GM10847 (cell line): ENCODE data around the gene KRT39.

Experiments used
- POLR2A ChIP-seq: IDR thresholded peaks from 2 replicates; pipeline ENCODE4 v1.6.1; 2011; ENCODE audit not compliant: insufficient read length; ENCODE audit errors: extremely low read depth

The KRT39 gene

GRCh38 chr17:40958086-40958953 lies 8.4 kb downstream of the KRT39 start:
- TF ChIP-seq POLR2A, result no peak

DNA sequence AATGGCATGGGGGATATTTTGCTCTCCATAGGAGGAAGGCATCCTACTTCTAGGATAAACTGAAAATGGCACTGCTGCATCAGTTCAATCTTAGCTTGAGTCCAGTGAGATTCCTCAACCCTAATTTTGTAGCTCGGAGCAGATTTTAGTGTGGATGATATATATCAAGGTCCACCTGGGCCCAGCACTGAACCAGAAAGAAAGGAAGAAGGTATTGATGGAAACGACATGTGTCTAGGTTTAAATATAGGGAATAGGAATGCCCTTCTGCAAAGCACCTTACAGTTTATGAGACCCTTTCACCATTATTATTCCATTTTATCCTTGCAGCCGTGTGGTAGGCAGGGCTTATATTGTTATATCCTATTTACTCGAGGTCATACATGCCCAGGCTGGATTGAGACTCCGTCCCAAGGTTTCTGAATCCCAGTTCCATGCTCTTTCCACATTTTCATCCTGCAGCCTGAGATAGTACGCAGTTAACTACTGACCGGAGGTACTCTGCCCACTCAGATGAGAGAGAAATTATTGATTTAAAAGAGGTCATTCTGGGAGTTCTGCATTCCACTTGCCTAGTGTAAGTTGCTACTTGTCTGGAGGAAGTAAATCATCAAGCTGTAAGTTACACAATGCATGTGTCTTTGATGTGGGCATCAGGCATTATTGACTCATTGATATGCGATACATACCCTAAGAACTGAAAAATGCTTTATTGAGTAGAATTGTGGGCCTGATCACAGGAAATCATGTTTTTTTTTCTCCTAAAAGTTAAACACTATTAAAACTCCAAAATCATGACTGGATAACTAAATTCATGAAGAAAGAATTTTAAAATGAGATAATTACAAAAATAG lies 10.1 kb downstream of the KRT39 start:
- TF ChIP-seq POLR2A, result no peak

GRCh38 chr17:40953881-40954280 lies 12.9 kb downstream of the KRT39 start:
- TF ChIP-seq POLR2A, result no peak

DNA sequence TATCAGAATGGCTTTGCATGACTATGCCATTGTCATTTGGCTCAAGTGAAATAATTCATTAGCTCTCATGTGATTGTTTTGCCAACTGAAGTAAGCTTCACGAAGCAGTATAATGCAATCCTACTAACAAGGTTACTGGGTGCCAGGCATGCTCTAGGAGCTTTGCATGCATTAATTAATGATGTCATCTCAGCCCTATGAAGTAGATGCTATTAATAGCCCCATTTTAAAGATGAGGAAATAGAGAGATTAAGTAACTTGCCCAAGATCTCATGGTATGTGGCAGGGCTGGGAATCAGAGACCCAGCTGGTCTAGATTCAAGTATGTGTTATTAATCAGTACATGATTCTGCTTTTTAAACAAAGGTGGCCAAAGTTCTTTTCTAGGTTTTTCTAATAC lies 14.1 kb downstream of the KRT39 start:
- no peak for TF ChIP-seq POLR2A

DNA sequence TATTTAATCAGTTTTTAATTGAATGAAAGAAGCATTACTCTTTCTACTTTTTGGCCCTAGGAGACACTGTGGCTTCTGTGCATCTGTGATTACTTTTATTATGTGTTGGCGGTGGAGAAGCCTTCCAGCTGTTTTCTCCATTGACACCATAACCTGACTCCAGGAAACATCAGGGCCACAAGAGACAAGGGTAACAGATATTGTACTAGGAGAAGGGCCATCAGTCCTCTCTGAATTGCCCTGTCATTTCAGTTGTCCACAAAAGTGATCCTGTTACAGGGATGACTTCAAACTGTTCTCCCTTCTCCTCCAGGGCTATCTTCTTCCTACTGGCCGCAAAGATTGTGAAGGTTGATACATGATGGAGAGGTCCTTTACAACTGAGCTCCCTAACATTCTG lies 14.6 kb downstream of the KRT39 start:
- no peak for TF ChIP-seq POLR2A

DNA sequence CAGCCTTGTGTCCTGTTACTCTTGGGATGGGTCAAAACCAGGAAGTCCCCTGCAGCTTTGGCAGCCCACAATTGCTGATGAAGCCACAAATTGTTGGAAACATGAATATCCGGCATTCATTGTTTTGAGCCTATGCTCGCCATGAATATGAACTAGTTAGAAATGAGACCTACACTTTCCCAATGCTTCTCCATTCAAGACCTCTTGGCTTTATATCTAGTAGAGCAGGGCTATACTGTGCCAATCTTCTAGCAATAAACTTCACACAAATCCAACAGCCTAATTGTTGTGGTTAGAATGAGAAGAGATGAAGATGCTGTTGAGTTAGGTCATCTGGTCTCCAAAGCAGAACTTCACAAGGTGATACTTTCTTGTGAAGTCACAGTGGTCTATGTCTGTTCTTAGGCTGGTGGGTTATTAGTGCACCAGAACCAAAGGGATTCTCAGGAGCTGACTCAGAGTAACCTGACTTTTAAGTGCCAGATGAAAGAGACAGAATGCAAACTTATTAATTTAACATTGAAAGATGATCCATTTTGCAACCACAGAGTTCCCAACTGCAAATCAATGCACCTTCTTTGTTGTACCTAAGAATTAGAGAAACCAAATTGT lies 15.6 kb downstream of the KRT39 start:
- no peak for TF ChIP-seq POLR2A

DNA sequence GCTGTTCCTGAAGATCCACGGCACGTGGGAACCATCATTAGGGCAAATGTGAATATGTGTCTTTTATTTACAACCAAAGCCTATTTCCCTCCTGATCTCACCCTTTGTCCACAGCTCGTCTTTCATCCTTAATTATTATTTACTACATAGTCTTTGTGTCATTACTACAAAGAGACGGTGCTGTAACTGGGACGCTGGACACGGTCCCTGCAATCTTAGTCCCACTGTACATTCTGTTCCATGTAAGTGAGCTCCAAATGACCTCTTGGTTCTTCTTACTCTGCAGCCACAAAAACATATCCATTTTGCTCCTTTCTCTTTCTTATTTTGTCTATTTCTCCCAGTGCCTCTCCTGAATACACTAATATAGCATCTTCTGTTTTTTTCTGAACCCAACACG lies 16.6 kb downstream of the KRT39 start:
- TF ChIP-seq POLR2A, result no peak

GRCh38 chr17:40949418-40949817 lies 17.3 kb downstream of the KRT39 start:
- no peak for TF ChIP-seq POLR2A

DNA sequence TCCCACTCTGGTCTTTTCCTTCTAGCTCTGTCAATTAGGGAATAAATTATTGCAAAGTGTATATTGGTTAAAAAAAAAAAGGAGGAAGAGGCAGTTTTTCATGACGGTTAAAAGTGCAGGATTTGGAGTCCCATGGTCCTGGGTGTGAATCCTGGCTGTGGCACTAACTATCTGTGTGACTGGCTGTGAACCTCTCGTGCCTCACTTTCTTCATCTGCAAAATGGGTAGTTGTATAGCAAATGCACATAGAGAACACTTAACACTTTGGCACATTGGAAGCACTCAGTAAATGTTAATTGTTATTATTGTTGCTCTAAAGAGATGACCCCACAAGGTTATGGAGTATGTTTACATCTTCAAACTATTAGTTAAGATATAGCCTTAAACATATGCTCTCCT lies 18.8 kb downstream of the KRT39 start:
- no peak for TF ChIP-seq POLR2A

- TF ChIP-seq POLR2A, result no peak
Observed at GRCh38 chr17:40945414-40945813, 21.3 kb downstream of the KRT39 start.

DNA sequence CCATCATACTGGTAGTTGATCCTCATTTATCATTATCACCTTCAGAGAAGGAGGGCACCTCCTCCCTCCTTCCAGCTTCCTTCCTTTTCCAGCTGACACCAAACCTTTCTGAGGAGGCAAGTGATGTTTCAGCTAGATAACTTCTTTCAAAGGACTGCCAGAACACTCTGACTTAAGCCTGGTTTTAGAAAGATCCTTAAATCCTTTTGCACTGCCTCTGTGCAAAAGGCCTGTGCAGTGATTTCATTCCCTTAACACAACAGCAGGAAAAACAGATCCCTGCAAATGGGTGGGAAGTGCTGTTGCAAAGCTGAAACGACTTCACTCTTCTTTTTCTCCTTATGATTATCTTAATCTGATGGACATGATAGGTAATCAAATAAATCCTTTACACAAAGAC lies 22.2 kb downstream of the KRT39 start:
- TF ChIP-seq POLR2A, result no peak

- no peak for TF ChIP-seq POLR2A
Observed at GRCh38 chr17:40942553-40942952, 24.2 kb downstream of the KRT39 start.

GRCh38 chr17:40940266-40940665 lies 26.5 kb downstream of the KRT39 start:
- TF ChIP-seq POLR2A, result no peak

- TF ChIP-seq POLR2A, result no peak
Observed at GRCh38 chr17:40938981-40939380, 27.8 kb downstream of the KRT39 start.

DNA sequence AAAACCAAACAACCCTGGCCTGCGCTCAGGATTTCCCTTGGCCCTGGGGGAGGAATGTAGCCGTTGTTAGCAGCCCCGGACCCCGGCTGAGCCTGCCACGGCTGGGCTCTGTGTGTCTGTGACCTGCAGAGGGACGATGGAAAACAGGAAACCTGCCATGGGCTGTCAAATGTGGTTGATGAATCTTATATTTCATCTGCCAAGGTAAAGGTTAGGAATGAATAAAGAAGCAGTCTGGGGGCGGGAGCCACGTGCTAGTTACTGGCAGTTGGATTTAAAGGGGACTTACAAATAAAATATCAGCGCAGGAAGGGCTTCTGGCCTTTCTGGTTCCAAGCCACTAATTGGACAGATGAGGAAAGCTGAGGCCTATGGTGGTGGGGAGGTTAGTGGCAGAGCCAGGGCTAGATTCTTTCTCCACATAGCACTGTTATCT lies 29.3 kb downstream of the KRT39 start, which contains the start of gene KRT23:
Gene KRT23, minus strand, starts transcription at position 263 of the 436 bp plus-strand sequence. CDS start 1,043 bp downstream, outside the sequence.
- TF ChIP-seq POLR2A, result no peak
